Panc1 (cell line): ENCODE results near the gene FAM118A. TPM values are rescaled to one million over a fixed set of nuclear protein-coding genes. Genes with fewer than 3 reads are reported as not detected.
"Not testable (repeated sequence)": the region's sequence is repeated elsewhere in the genome, so short reads cannot be mapped to it uniquely, and the experiment has no call there.

Experiments
- ATAC-seq: fragments of 200-7000 bp; cut with Tn5 transposase; 2 replicates; pipeline ENCODE4 v1.9.1; 2020; ENCODE audit warnings: mild to moderate bottlenecking, moderate library complexity
- BruUV-seq: library from RNA; stranded (reverse); fragments of 400-500 nt; replicated peaks from 2 replicates; lab custom pipeline; 2021; lab: Mats Ljungman, UMichigan
- CTCF ChIA-PET: fragments of 300-600 bp; sonication (Branson Sonifier 250); formaldehyde crosslinking; loops from one replicate; lab custom pipeline; 2022; ENCODE audit warnings: antibody characterized with exemption; lab: Charles Lee
- POLR2A ChIA-PET: fragments of 300-600 bp; sonication (Branson Sonifier 250); formaldehyde crosslinking; loops from one replicate; lab custom pipeline; 2022; ENCODE audit warnings: antibody characterized with exemption; lab: Charles Lee
- DNase-seq: peaks from one replicate; pipeline ENCODE4 v3.0.0-alpha.2; 2010; ENCODE audit warnings: low read depth, low spot score
- H3K27ac ChIP-seq: 2 replicates; pipeline ENCODE4 v1.5.1; 2011; ENCODE audit warnings: mild to moderate bottlenecking, low read length, inconsistent platforms
- H3K27me3 ChIP-seq: fragments of 200-500 bp; sonication (Bioruptor generic); 2 replicates; pipeline ENCODE4 v1.6.0; 2014; ENCODE audit warnings: low read length, inconsistent platforms; ENCODE audit not compliant: control insufficient read depth, insufficient read depth
- H3K36me3 ChIP-seq: fragments of 200-500 bp; sonication (Bioruptor generic); 2 replicates; pipeline ENCODE4 v1.5.1; 2014; ENCODE audit warnings: inconsistent platforms, mild to moderate bottlenecking, low read length, moderate library complexity; ENCODE audit not compliant: control insufficient read depth, insufficient read depth
- H3K4me1 ChIP-seq: 2 replicates; pipeline ENCODE4 v1.5.1; 2011; ENCODE audit warnings: inconsistent platforms, mild to moderate bottlenecking, low read length, moderate library complexity; ENCODE audit not compliant: control insufficient read depth, insufficient read depth
- H3K4me3 ChIP-seq, 2 experiments: 2 replicates each; pipeline ENCODE4 v1.5.1; 2011 to 2012; ENCODE audit warnings: low read depth in 2 of 2, low read length in 2 of 2, mild to moderate bottlenecking in 2 of 2, inconsistent platforms in 1 of 2, moderate library complexity in 1 of 2
- H3K9me3 ChIP-seq: fragments of 200-500 bp; sonication (Bioruptor generic); 2 replicates; pipeline ENCODE4 v1.5.1; 2014; ENCODE audit warnings: low read depth, mild to moderate bottlenecking, inconsistent platforms, low read length, moderate library complexity; ENCODE audit not compliant: control insufficient read depth, insufficient read depth
- CTCF ChIP-seq: fragments of 450-650 bp; IDR thresholded peaks from 2 replicates; pipeline ENCODE4 v1.5.1; 2017; ENCODE audit warnings: mild to moderate bottlenecking
- POLR2AphosphoS5 ChIP-seq: IDR thresholded peaks from 2 replicates; pipeline ENCODE4 v1.6.1; 2012; ENCODE audit warnings: mild to moderate bottlenecking, low read depth, low read length, moderate library complexity
- SIN3A ChIP-seq: IDR thresholded peaks from 2 replicates; pipeline ENCODE4 v1.6.1; 2012; ENCODE audit warnings: low read depth, mild to moderate bottlenecking, low read length, moderate library complexity, borderline replicate concordance; ENCODE audit not compliant: insufficient read depth
- TCF7L2 ChIP-seq: IDR thresholded peaks from 2 replicates; pipeline ENCODE4 v1.6.1; 2011; ENCODE audit warnings: mild to moderate bottlenecking, low read depth, low read length, inconsistent platforms
- in situ Hi-C: cut with HindIII; loops from 2 replicates; pipeline ENCODE4 v1.10.0; 2016; ENCODE audit warnings: low sequenced_read_pairs, low pct_unique_long_range_greater_than_20kb
- intact Hi-C: fragments of 100-400 bp; cut with micrococcal nuclease; formaldehyde crosslinking; loops from one replicate; pipeline ENCODE4 v1.10.0; 2022; ENCODE audit not compliant: unreplicated experiment
- total RNA-seq: library from RNA; stranded (reverse); gene quantifications from one replicate; pipeline ENCODE4 v1.2.1, GENCODE V29; 2021; ENCODE audit not compliant: unreplicated experiment
- TF ChIP-seq, protein P1 (sequence below), 2 experiments: IDR thresholded peaks; 2 replicates each; pipeline ENCODE4 v1.6.1; 2011 to 2012; ENCODE audit warnings: low read depth in 2 of 2, control low read depth in 1 of 2, low read length in 1 of 2, mild to moderate bottlenecking in 1 of 2, moderate library complexity in 1 of 2; ENCODE audit not compliant: insufficient read depth in 1 of 2

The FAM118A gene
- total RNA-seq, 1 experiment from 2014 or later, result 73.2 TPM

GRCh38 chr22:45359627-45360026 lies 49.9 kb downstream of the FAM118A start:
- no TSS peak for BruUV-seq
- in situ Hi-C loops, result no loop called here

DNA sequence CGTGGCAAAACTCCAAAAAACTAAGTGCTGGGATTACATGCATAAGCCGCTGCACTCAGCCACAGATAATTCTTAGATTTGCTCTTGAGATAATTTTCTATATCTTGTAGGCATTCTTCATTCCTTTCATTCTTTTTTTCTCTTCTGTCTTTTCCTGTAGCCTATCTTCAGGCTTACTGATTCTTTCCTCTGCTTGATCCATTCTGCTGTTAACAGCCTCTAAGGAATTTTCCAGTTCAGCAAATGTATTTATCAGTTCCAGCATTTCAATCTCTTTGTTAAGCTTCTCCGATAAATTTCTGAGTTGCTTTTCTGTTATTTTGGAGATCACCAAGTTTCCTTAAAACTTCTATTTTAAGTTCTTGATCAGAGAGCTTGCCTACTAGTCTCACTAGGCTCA lies 57.0 kb downstream of the FAM118A start:
- CTCF ChIA-PET, result no interaction called here
- DNase-seq (no peak), ATAC-seq (no peak)
- TF ChIP-seq POLR2AphosphoS5, result no peak
- no peak for TF ChIP-seq CTCF
- no peak for TF ChIP-seq TCF7L2
- TF ChIP-seq, protein P1, sequence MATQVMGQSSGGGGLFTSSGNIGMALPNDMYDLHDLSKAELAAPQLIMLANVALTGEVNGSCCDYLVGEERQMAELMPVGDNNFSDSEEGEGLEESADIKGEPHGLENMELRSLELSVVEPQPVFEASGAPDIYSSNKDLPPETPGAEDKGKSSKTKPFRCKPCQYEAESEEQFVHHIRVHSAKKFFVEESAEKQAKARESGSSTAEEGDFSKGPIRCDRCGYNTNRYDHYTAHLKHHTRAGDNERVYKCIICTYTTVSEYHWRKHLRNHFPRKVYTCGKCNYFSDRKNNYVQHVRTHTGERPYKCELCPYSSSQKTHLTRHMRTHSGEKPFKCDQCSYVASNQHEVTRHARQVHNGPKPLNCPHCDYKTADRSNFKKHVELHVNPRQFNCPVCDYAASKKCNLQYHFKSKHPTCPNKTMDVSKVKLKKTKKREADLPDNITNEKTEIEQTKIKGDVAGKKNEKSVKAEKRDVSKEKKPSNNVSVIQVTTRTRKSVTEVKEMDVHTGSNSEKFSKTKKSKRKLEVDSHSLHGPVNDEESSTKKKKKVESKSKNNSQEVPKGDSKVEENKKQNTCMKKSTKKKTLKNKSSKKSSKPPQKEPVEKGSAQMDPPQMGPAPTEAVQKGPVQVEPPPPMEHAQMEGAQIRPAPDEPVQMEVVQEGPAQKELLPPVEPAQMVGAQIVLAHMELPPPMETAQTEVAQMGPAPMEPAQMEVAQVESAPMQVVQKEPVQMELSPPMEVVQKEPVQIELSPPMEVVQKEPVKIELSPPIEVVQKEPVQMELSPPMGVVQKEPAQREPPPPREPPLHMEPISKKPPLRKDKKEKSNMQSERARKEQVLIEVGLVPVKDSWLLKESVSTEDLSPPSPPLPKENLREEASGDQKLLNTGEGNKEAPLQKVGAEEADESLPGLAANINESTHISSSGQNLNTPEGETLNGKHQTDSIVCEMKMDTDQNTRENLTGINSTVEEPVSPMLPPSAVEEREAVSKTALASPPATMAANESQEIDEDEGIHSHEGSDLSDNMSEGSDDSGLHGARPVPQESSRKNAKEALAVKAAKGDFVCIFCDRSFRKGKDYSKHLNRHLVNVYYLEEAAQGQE (IDR thresholded peaks at IDR 0.05; ENCODE audit: insufficient read depth in 1 of 2, low read depth in 2 of 2, low read length in 1 of 2), result no peak
- TF ChIP-seq SIN3A, result no peak
- no peak overlapping the region for H3K4me3 ChIP-seq
- intact Hi-C loops, result no loop called here
- H3K9me3 ChIP-seq, result no peaks in the 10 kb centered on the region
- H3K36me3 ChIP-seq, result no peaks in the 10 kb centered on the region
- no TSS peak for BruUV-seq
- H3K4me1 ChIP-seq, result no peaks in the 10 kb centered on the region
- H3K27me3 ChIP-seq, result 0 out of 2 replicates have a peak, but pooled peaks cover 2% of the 10 kb centered on the region
- POLR2A ChIA-PET, result no interaction called here
- in situ Hi-C loops, result no loop called here
- no peak overlapping the region for H3K27ac ChIP-seq

More at GRCh38 chr22:45359627-45360026, 49.9 kb downstream of the FAM118A start:
- Histone ChIP-seq H3K36me3 (no peaks in the 10 kb centered on the region), H3K27ac (no peak overlapping the region), H3K27me3 (0 out of 2 replicates have a peak, but pooled peaks cover 4% of the 10 kb centered on the region), H3K4me3 (no peak overlapping the region), H3K9me3 (no peaks in the 10 kb centered on the region), H3K4me1 (no peaks in the 10 kb centered on the region)
- intact Hi-C loops, result no loop called here
- DNase-seq (no peak), ATAC-seq (no peak)
- ChIA-PET POLR2A (no interaction called here), CTCF (no interaction called here)
- TF ChIP-seq, protein P1 (IDR thresholded peaks at IDR 0.05; ENCODE audit: insufficient read depth in 1 of 2, low read depth in 2 of 2, low read length in 1 of 2), result no peak
- TF ChIP-seq SIN3A, result no peak
- TF ChIP-seq TCF7L2, result no peak
- no peak for TF ChIP-seq CTCF
- no peak for TF ChIP-seq POLR2AphosphoS5

DNA sequence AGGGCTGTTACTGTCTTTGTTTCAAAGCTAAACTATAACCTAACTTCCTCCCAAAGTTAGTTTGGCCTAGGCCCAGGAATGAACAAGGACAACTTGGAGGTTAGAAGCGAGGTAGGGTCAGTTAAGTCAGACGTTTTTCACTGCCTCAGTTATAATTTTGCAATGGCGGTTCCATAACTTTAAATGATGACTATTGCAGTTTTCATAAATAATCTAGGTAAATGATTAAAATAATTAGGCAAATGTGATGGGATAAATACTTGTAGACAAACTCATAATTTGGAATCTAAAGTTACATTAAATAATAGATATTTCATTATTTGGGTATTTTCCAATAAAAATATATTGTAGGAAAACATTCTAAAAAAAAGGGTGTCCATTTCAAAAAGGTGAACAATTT lies 63.9 kb downstream of the FAM118A start:
- CTCF ChIA-PET, POLR2A ChIA-PET, H3K27me3 ChIP-seq, H3K27ac ChIP-seq, ATAC-seq, H3K36me3 ChIP-seq, H3K4me1 ChIP-seq, DNase-seq, BruUV-seq, H3K4me3 ChIP-seq, H3K9me3 ChIP-seq, in situ Hi-C loops, intact Hi-C loops: not testable (repeated sequence)
